Testis (tissue), 3 donors: ENCODE data around the gene DYNLL2. TPM values are rescaled to one million over a fixed set of nuclear protein-coding genes. Genes with fewer than 3 reads are reported as not detected.
A peak's percentile ranks its signal among the peaks of the same experiment; 100 is the strongest.

Source experiments
- DNase-seq: peaks from one replicate; pipeline ENCODE4 v3.0.0-alpha.2; 2019
- H3K27ac ChIP-seq, 2 donors: fragments of 200-600 bp; sonication (generic); one replicate each; pipeline ENCODE4 v1.5.1; 2019
- H3K27me3 ChIP-seq: fragments of 200-600 bp; sonication (generic); one replicate; pipeline ENCODE4 v1.5.1; 2019
- H3K36me3 ChIP-seq: fragments of 200-600 bp; sonication (generic); one replicate; pipeline ENCODE4 v1.5.1; 2017; ENCODE audit warnings: low read depth; ENCODE audit errors: missing control alignments
- H3K4me1 ChIP-seq: fragments of 200-600 bp; sonication (generic); one replicate; pipeline ENCODE4 v1.5.1; 2019
- H3K4me3 ChIP-seq, 2 donors: fragments of 200-600 bp; sonication (generic); one replicate each; pipeline ENCODE4 v1.5.1; 2017 to 2019
- H3K9me3 ChIP-seq: fragments of 200-600 bp; sonication (generic); one replicate; pipeline ENCODE4 v1.5.1; 2017
- POLR2A ChIP-seq: fragments of 450-650 bp; IDR thresholded peaks from one replicate; pipeline ENCODE4 v1.6.1; 2017; ENCODE audit warnings: antibody characterized with exemption, mild to moderate bottlenecking, moderate library complexity
- WGBS, 2 donors: methylation state at CpG; one replicate each; pipeline ENCODE4 v1.1.5; 2018; 5-methylcytosine and 5-hydroxymethylcytosine counted together
- intact Hi-C: fragments of 100-400 bp; cut with DNase I; formaldehyde crosslinking; loops from one replicate; pipeline ENCODE4 v1.15.1; 2023; ENCODE audit warnings: low total_unique reads
- polyA plus RNA-seq: library from polyadenylated mRNA; stranded (reverse); fragments of 350-450 nt; fragmentation: Illumina TruSeq; extraction: RNeasy Lipid Tissue Mini Kit (QIAGEN cat#74804); gene quantifications from one replicate; pipeline ENCODE4 v1.2.3, GENCODE V29; 2014; ENCODE audit warnings: low read depth, low replicate concordance; ENCODE audit not compliant: insufficient read depth
- total RNA-seq, 2 donors: library from RNA; depleted of rRNA; stranded (reverse); fragments of >200 nt; gene quantifications; one replicate each; pipeline ENCODE4 v1.2.3, GENCODE V29; 2016
- TF ChIP-seq, protein P1 (sequence below), 3 experiments: fragments of 450-650 bp in 2 of 3; fragments of 200-600 bp in 1 of 3; sonication (generic) in 1 of 3; IDR thresholded peaks; one replicate each; pipeline ENCODE4 v1.5.1; 2016 to 2019; ENCODE audit warnings: antibody characterized with exemption in 3 of 3, mild to moderate bottlenecking in 2 of 3, moderate library complexity in 1 of 3

Gene DYNLL2
- total and polyA plus RNA-seq, 3 donors from 2014 or later, result 33.6 to 52.7 (median 36.7) TPM

DNA sequence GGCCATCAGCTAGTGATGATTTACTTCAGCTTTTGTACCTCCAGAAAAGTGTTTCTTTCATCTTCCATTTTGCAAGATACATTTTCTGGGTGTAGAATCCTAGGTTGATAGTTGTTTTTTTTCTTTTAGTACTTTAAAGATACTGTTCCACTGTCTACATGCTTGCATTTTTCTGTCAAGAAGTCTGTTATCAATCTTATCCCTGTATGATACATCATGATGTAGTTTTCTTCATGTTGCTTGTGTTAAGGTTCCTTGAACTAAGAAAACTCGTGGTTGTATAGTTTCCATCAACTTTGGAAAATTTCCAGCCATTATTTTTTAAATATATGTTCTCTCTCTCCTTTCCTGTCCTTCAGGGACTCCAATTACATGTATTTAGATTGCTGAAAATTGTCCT lies 24.1 kb downstream of the DYNLL2 start:
- WGBS, 2 donors, result 54 to 87% methylated on average over 1 of the region's 1 CpG
- Histone ChIP-seq H3K4me1 (no peaks in the 10 kb centered on the region), H3K27me3 (no peaks in the 10 kb centered on the region), H3K9me3 (no peaks in the 10 kb centered on the region), H3K4me3 (no peak overlapping the region), H3K36me3 (no peaks in the 10 kb centered on the region), H3K27ac (no peak overlapping the region)
- no peak for DNase-seq
- TF ChIP-seq POLR2A, result no peak
- TF ChIP-seq, protein P1, sequence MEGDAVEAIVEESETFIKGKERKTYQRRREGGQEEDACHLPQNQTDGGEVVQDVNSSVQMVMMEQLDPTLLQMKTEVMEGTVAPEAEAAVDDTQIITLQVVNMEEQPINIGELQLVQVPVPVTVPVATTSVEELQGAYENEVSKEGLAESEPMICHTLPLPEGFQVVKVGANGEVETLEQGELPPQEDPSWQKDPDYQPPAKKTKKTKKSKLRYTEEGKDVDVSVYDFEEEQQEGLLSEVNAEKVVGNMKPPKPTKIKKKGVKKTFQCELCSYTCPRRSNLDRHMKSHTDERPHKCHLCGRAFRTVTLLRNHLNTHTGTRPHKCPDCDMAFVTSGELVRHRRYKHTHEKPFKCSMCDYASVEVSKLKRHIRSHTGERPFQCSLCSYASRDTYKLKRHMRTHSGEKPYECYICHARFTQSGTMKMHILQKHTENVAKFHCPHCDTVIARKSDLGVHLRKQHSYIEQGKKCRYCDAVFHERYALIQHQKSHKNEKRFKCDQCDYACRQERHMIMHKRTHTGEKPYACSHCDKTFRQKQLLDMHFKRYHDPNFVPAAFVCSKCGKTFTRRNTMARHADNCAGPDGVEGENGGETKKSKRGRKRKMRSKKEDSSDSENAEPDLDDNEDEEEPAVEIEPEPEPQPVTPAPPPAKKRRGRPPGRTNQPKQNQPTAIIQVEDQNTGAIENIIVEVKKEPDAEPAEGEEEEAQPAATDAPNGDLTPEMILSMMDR (IDR thresholded peaks at IDR 0.05), result no peak
- intact Hi-C loops, result no loop called here

DNA sequence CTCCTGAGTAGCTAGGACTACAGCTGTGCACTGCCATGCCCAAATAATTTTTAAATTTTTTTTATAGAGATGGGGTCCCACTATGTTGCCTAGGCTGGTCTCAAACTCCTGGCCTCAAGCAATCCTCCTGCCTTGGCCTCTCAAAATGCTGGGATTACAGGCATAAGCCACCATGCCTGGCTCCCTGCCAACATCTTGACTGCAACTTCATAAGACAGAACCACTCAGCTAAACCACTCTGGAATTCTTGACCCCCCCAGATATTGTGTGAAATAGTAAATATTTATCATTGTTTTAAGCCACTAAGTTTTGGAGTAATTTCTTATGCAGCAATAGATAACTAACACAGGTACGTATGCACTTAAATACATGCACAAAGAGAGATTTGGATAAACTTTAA lies 26.0 kb downstream of the DYNLL2 start:
- Histone ChIP-seq H3K27ac (no peak overlapping the region), H3K27me3 (no peaks in the 10 kb centered on the region), H3K36me3 (no peaks in the 10 kb centered on the region), H3K9me3 (no peaks in the 10 kb centered on the region), H3K4me1 (no peaks in the 10 kb centered on the region), H3K4me3 (no peak overlapping the region)
- DNase-seq, result no peak
- TF ChIP-seq, protein P1 (IDR thresholded peaks at IDR 0.05), result no peak
- TF ChIP-seq POLR2A, result no peak
- intact Hi-C loops, result no loop called here
- 71 to 84% methylated on average over 1 of the region's 1 CpG for WGBS, 2 donors

DNA sequence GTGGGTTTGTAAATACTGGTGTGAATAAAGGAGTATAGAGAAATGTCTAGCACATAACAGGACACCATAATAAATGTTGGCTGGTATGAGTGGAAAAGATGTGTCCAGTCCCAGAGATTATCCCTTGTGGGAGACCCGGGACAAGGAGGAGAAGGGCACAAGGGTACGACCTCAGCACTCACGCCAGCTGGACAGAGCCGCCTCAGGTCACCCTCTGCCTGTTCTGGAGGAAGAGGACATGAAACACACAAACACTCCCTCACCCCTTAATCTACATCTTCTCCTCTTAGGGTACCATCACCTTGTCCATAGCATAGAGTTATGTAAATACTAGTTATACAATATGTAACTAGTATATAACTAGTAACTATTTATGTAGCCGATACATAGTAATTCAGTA lies 26.8 kb downstream of the DYNLL2 start:
- Histone ChIP-seq H3K4me3 (no peak overlapping the region), H3K27ac (no peak overlapping the region), H3K27me3 (no peaks in the 10 kb centered on the region), H3K9me3 (no peaks in the 10 kb centered on the region), H3K36me3 (no peaks in the 10 kb centered on the region), H3K4me1 (no peaks in the 10 kb centered on the region)
- 50 to 68% methylated on average over 5 of the region's 5 CpGs for WGBS, 2 donors
- no peak for DNase-seq
- TF ChIP-seq POLR2A, result no peak
- TF ChIP-seq, protein P1 (IDR thresholded peaks at IDR 0.05), result no peak
- intact Hi-C loops, result loop anchor here (10.0 kb wide), 1 partner anchor 255 kb away; the partner anchor contains the start of gene MRPS23

DNA sequence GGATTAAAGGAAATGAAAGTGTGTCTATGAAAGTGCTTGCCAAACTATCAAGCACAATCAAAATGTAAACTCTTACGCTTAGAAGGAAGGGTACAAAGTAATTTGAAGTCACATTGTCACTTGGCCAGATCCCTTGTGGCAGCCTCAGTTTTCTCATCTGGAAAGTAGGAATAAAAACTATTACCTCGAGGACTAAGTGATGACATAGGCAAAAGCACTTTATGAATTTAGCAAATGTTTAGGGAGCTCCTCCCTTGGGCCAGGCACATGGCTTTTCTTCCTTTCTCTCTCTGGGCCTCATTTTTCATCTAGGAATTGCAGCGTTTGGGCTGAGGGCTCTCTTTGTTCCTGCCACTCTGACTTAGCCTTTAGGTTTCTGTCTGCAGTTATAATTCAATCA lies 28.5 kb downstream of the DYNLL2 start:
- Histone ChIP-seq H3K27me3 (no peaks in the 10 kb centered on the region), H3K9me3 (no peaks in the 10 kb centered on the region), H3K36me3 (no peaks in the 10 kb centered on the region), H3K4me1 (no peaks in the 10 kb centered on the region), H3K4me3 (no peak overlapping the region), H3K27ac (no peak overlapping the region)
- no peak for TF ChIP-seq POLR2A
- TF ChIP-seq, protein P1 (IDR thresholded peaks at IDR 0.05), result no peak
- intact Hi-C loops, result loop anchor here (10.0 kb wide), 1 partner anchor 257 kb away; the partner anchor contains the start of gene MRPS23
- DNase-seq, result no peak
- WGBS, 2 donors, result 77 to 84% methylated on average over 3 of the region's 3 CpGs

DNA sequence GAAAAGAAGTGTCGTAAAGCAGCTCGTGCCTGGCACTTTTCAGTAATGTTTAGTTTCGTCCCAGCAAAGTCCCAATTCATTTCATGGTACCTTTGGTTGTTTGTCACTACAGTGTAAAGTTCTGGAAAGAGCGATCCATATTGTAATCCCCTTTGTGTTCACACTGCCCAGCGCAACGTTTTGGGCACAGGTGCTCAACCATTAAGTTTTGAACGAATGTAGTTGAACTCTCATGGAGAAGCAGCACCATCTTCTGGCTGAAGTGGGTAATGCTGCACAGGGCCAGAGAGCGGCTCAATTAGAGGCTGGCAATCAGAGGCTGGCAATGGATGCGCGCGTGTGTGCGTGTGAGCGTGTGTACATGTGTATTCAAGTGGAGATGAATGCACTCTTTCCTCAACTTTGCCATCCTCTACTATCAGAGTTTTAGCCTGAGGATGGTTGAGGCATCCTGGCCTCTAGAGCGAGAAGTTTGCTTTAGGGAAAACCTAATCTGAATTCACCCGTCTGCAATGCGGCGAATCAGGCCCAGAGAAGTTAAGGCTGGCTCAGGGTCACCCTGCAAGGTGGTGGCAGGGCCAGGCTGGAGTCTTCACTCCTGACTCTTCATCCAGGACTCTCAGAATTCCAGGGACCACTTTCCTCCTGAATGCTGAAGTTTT lies 29.9 kb downstream of the DYNLL2 start:
- no peaks in the 10 kb centered on the region for H3K27me3 ChIP-seq
- no peaks in the 10 kb centered on the region for H3K36me3 ChIP-seq
- TF ChIP-seq POLR2A, result no peak
- TF ChIP-seq, protein P1 (IDR thresholded peaks at IDR 0.05), result peak; percentile 80 to 93 (median 88)
- intact Hi-C loops, result loop anchor here (10.0 kb wide), 1 partner anchor 258 kb away; the partner anchor contains the start of gene MRPS23
- no peak overlapping the region for H3K27ac ChIP-seq
- H3K9me3 ChIP-seq, result no peaks in the 10 kb centered on the region
- 33% methylated on average over 16 to 17 of the region's 17 CpGs for WGBS, 2 donors
- no peaks in the 10 kb centered on the region for H3K4me1 ChIP-seq
- H3K4me3 ChIP-seq, result no peak overlapping the region
- DNase-seq, result peak; percentile 90
